Transverse colon (tissue), 4 donors: ENCODE measurements around the gene PLD3. TPM values are rescaled to one million over a fixed set of nuclear protein-coding genes. Genes with fewer than 3 reads are reported as not detected.

ENCODE experiments used
- DNase-seq: peaks from one replicate; pipeline ENCODE4 v3.0.0-alpha.2; 2019
- H3K27ac ChIP-seq, 4 donors: fragments of 200-600 bp; sonication (generic); 2 replicates each; pipeline ENCODE4 v1.5.1; 2016 to 2018; ENCODE audit warnings: inconsistent platforms in 4 of 4
- H3K27me3 ChIP-seq: fragments of 200-600 bp; sonication (generic); 2 replicates; pipeline ENCODE4 v1.5.1; 2017; ENCODE audit warnings: inconsistent platforms
- H3K36me3 ChIP-seq, 4 donors: fragments of 200-600 bp; sonication (generic); 2 replicates each; pipeline ENCODE4 v1.5.1; 2017 to 2019; ENCODE audit warnings: inconsistent platforms in 4 of 4
- H3K4me1 ChIP-seq, 4 donors: fragments of 200-600 bp; sonication (generic); 2 replicates each; pipeline ENCODE4 v1.5.1; 2017 to 2020; ENCODE audit warnings: inconsistent platforms in 4 of 4
- H3K4me3 ChIP-seq, 4 donors: fragments of 200-600 bp; sonication (generic); 1 replicate in 1 of 4; 2 replicates in 3 of 4; pipeline versions ENCODE4 v1.5.1 to v1.6.1; 2017 to 2019; ENCODE audit warnings: inconsistent platforms in 4 of 4
- H3K9me3 ChIP-seq, 2 donors: fragments of 200-600 bp; sonication (generic); 2 replicates each; pipeline ENCODE4 v1.5.1; 2017 to 2019; ENCODE audit warnings: inconsistent platforms in 2 of 2
- CTCF ChIP-seq, 5 experiments: fragments of 200-600 bp in 3 of 5; fragments of 450-650 bp in 2 of 5; sonication (generic) in 3 of 5; IDR thresholded peaks; 1 replicate in 2 of 5; 2 replicates in 3 of 5; pipeline ENCODE4 v1.5.1; 2016 to 2017; ENCODE audit warnings: antibody characterized with exemption in 5 of 5, inconsistent platforms in 3 of 5, mild to moderate bottlenecking in 2 of 5, moderate library complexity in 1 of 5
- EP300 ChIP-seq: sonication (generic); formaldehyde crosslinking; IDR thresholded peaks from one replicate; pipeline ENCODE4 v1.6.1; 2017; ENCODE audit warnings: antibody characterized with exemption, low read depth
- POLR2A ChIP-seq: fragments of 450-650 bp; IDR thresholded peaks from one replicate; pipeline ENCODE4 v1.6.1; 2016; ENCODE audit warnings: antibody characterized with exemption, mild to moderate bottlenecking, moderate library complexity
- POLR2AphosphoS5 ChIP-seq, 3 donors: sonication (generic); formaldehyde crosslinking; IDR thresholded peaks; one replicate each; pipeline ENCODE4 v1.6.1; 2016; ENCODE audit warnings: antibody characterized with exemption in 3 of 3
- WGBS, 2 donors: methylation state at CpG; one replicate each; pipeline ENCODE4 v1.1.5; 2018; ENCODE audit warnings: low coverage in 1 of 2; 5-methylcytosine and 5-hydroxymethylcytosine counted together
- in situ Hi-C, 4 donors: fragments of 200-750 bp; cut with MboI; loops; one replicate each; pipeline versions ENCODE4 v1.15.0 to v1.15.1; 2017; ENCODE audit warnings: low sequenced_read_pairs in 3 of 4, low pct_ligation_motif_present in 1 of 4, low pct_unique_long_range_greater_than_20kb in 1 of 4
- intact Hi-C: fragments of 100-400 bp; cut with DNase I; formaldehyde crosslinking; loops from one replicate; pipeline ENCODE4 v1.15.1; 2023; ENCODE audit warnings: low total_unique reads
- total RNA-seq, 4 donors: library from RNA; depleted of rRNA; stranded (reverse); fragments of >200 nt; gene quantifications; one replicate each; pipeline ENCODE4 v1.1.0, GENCODE V29; 2016

PLD3 gene
- total RNA-seq, 4 donors from 2014 or later: 91.6 to 322 (median 179) TPM

- Histone ChIP-seq H3K4me3 (no peak within 1 kb of the TSS), H3K36me3 (no peaks in the 10 kb centered on the region), H3K27ac (peak within 1 kb of the TSS in 1 of 4 donors; percentile 51), H3K9me3 (no peaks in the 10 kb centered on the region), H3K27me3 (no peaks in the 10 kb centered on the region), H3K4me1 (peaks cover 0 to 11% (median 0%) of the 10 kb centered on the region in 4 donors)
- WGBS, 2 donors: 46 to 63% methylated on average over 5 to 18 of the region's 18 CpGs
- no peak for TF ChIP-seq POLR2AphosphoS5 (IDR thresholded peaks at IDR 0.05)
- no peak for TF ChIP-seq POLR2A
- TF ChIP-seq CTCF (IDR thresholded peaks at IDR 0.05): no peak
- no peak for TF ChIP-seq EP300
- intact Hi-C loops: no loop called here
- in situ Hi-C loops: loop anchor here in 1 of 4 donors (25.0 kb wide), 1 partner anchor 126 kb away; the partner anchor contains the start of gene AKT2
- no peak for DNase-seq
These were observed 64.9 kb downstream of the PLD3 start, which contains the start of gene PRX for GRCh38 chr19:40413291-40413845. PRX (minus strand) TSS chr19:40413378; CDS start chr19:40407932, 5,446 bp downstream.

- 90 to 91% methylated on average over 6 to 14 of the region's 21 CpGs for WGBS, 2 donors
- in situ Hi-C loops: loop anchor here in 1 of 4 donors (25.0 kb wide), 1 partner anchor 128 kb away; the partner anchor contains the start of gene AKT2
These were observed 66.3 kb downstream of the PLD3 start for GRCh38 chr19:40414542-40415535.

GRCh38 chr19:40415768-40416167 lies 67.3 kb downstream of the PLD3 start:
- H3K4me1 ChIP-seq: peaks cover 0 to 16% (median 0%) of the 10 kb centered on the region in 4 donors
- WGBS, 2 donors: 82 to 93% methylated on average over 2 of the region's 2 CpGs
- no peak overlapping the region for H3K4me3 ChIP-seq
- intact Hi-C loops (no loop called here), in situ Hi-C loops (loop anchor here in 1 of 4 donors (25.0 kb wide), 1 partner anchor 128 kb away; the partner anchor contains the start of gene AKT2)
- H3K27me3 ChIP-seq: no peaks in the 10 kb centered on the region
- TF ChIP-seq POLR2A (no peak), POLR2AphosphoS5 (IDR thresholded peaks at IDR 0.05) (no peak), EP300 (no peak), CTCF (IDR thresholded peaks at IDR 0.05) (no peak)
- no peaks in the 10 kb centered on the region for H3K9me3 ChIP-seq
- no peak for DNase-seq
- no peak overlapping the region for H3K27ac ChIP-seq
- H3K36me3 ChIP-seq: no peaks in the 10 kb centered on the region

More at GRCh38 chr19:40414542-40415535, 66.3 kb downstream of the PLD3 start:
- Histone ChIP-seq H3K27me3 (no peaks in the 10 kb centered on the region), H3K27ac (no peak overlapping the region), H3K9me3 (no peaks in the 10 kb centered on the region), H3K4me3 (no peak overlapping the region), H3K4me1 (peaks cover 0 to 11% (median 0%) of the 10 kb centered on the region in 4 donors), H3K36me3 (no peaks in the 10 kb centered on the region)
- TF ChIP-seq CTCF (IDR thresholded peaks at IDR 0.05) (no peak), POLR2A (no peak), EP300 (no peak), POLR2AphosphoS5 (IDR thresholded peaks at IDR 0.05) (no peak)
- intact Hi-C loops: no loop called here
- DNase-seq: no peak
